ENCODE data around the gene TMEM45B. TPM values are rescaled to one million over a fixed set of nuclear protein-coding genes. Genes with fewer than 3 reads are reported as not detected.

The TMEM45B gene
- total and polyA plus RNA-seq, 2 of the 13 experiments (the other 11 are each of a cell fraction or from before 2014, with no cell fraction given): 29.1 to 181 TPM

- ATAC-seq (peak; percentile 91), DNase-seq (ENCODE audit: low spot score) (peak; percentile 93), FAIRE-seq (peak; percentile 69)
- CTCF ChIA-PET (ENCODE audit: low intra/inter-chr PET ratio, low total read pairs): no interaction called here
- BruUV-seq (replicated peaks): no TSS peak
- Histone ChIP-seq H3K9ac (ENCODE audit: insufficient read depth, low read depth, low read length) (peak overlapping the region; percentile 28), H3K36me3 (replicated peaks in 1 of 2; ENCODE audit: control insufficient read depth in 1 of 2, insufficient read depth in 2 of 2, low read length in 2 of 2) (peaks cover 0 to 1% of the 10 kb centered on the region in 2 experiments; a peak in 1 of 5 replicates), H3K4me2 (ENCODE audit: low read depth, low read length) (peak overlapping the region; percentile 52), H3K27me3 (ENCODE audit: control insufficient read depth in 1 of 2, insufficient read depth in 2 of 2, low read length in 2 of 2) (no peaks in the 10 kb centered on the region), H3K79me2 (ENCODE audit: insufficient read depth, low read length) (peaks cover 40% of the 10 kb centered on the region), H4K20me1 (ENCODE audit: insufficient read depth, low read length) (no peaks in the 10 kb centered on the region), H3K27ac (ENCODE audit: extremely low read length, insufficient read depth, low read length) (peak overlapping the region; percentile 87), H2AFZ (ENCODE audit: low read length) (no peak overlapping the region), H3K4me3 (replicated peaks in 1 of 3; ENCODE audit: insufficient read depth in 1 of 3, low read depth in 2 of 3, low read length in 3 of 3) (no peak overlapping the region), H3K9me3 (ENCODE audit: low read length) (no peaks in the 10 kb centered on the region), H3K4me1 (ENCODE audit: insufficient read depth, low read length) (peaks cover 69% of the 10 kb centered on the region)
- in situ Hi-C loops (cut with HindIII; ENCODE audit: extremely low pct_ligation_motif_present, low pct_unique_long_range_greater_than_20kb): no loop called here
- intact Hi-C loops (cut with micrococcal nuclease; ENCODE audit: unreplicated experiment): loop anchor here (5.0 kb wide), 1 partner anchor 41 kb away; no protein-coding TSS in a partner anchor
- WGBS (ENCODE audit: low lambda C conversion rate): under 1% methylated on average over 9 of the region's 9 CpGs
- POLR2A ChIA-PET: interaction anchor here (0.6 to 1.4 kb wide), 7 partner anchors 12 to 353 kb away, joined by 3 to 29 read pairs (median 4); partner anchors contain the start of genes PRDM10 and TMEM45B
- peak; percentile 78 for TF ChIP-seq NR2F6 (IDR thresholded peaks at IDR 0.05)
- peak; percentile 66 for TF ChIP-seq NR2F6 (CRISPR knock-in tag; IDR thresholded peaks at IDR 0.05)
- TF ChIP-seq GMEB1 (CRISPR knock-in tag; IDR thresholded peaks at IDR 0.05; ENCODE audit: borderline replicate concordance): peak; percentile 52; the same call in 1 of the 2 replicates
- peak; percentile 65; the same call in 1 of the 2 replicates for TF ChIP-seq ZNF710 (CRISPR knock-in tag; IDR thresholded peaks at IDR 0.05; ENCODE audit: borderline replicate concordance)
- peak; percentile 18; the same call in 1 of the 2 replicates for TF ChIP-seq ZBTB33 (CRISPR knock-in tag; IDR thresholded peaks at IDR 0.05)
- peak; percentile 56; the same call in 1 of the 2 replicates for TF ChIP-seq ZNF788 (CRISPR knock-in tag; IDR thresholded peaks at IDR 0.05; ENCODE audit: borderline replicate concordance)
- TF ChIP-seq REL (CRISPR knock-in tag; conservative IDR thresholded peaks at IDR 0.05): no peak
- peak; percentile 50 for TF ChIP-seq SP5 (CRISPR knock-in tag; IDR thresholded peaks at IDR 0.05; ENCODE audit: borderline replicate concordance, low read depth)
- TF ChIP-seq ETV5 (CRISPR knock-in tag; IDR thresholded peaks at IDR 0.05; ENCODE audit: borderline replicate concordance): peak; percentile 87; the same call in 1 of the 2 replicates
- peak; percentile 40; the same call in 1 of the 2 replicates for TF ChIP-seq FOXO1 (CRISPR knock-in tag; IDR thresholded peaks at IDR 0.05)
- TF ChIP-seq POGZ (CRISPR knock-in tag; IDR thresholded peaks at IDR 0.05): peak; percentile 77
- peak; percentile 63; the same call in 1 of the 2 replicates for TF ChIP-seq ZNF614 (CRISPR knock-in tag; IDR thresholded peaks at IDR 0.05; ENCODE audit: borderline replicate concordance)
- TF ChIP-seq TFAP4 (IDR thresholded peaks at IDR 0.05; ENCODE audit: borderline replicate concordance, low read depth): peak; percentile 77; the same call in 1 of the 2 replicates
- no peak for TF ChIP-seq MTA1 (CRISPR knock-in tag; IDR thresholded peaks at IDR 0.05; ENCODE audit: borderline replicate concordance)
- TF ChIP-seq RFX3 (CRISPR knock-in tag; IDR thresholded peaks at IDR 0.05): no peak
- peak; percentile 88 for TF ChIP-seq RARA (CRISPR knock-in tag; IDR thresholded peaks at IDR 0.05)
- no peak for TF ChIP-seq CBFB (CRISPR knock-in tag; IDR thresholded peaks at IDR 0.05)
- TF ChIP-seq MED1 (CRISPR knock-in tag; IDR thresholded peaks at IDR 0.05): peak; percentile 94
- TF ChIP-seq ZMYM3 (CRISPR knock-in tag; IDR thresholded peaks at IDR 0.05): peak; percentile 47; the same call in 1 of the 2 replicates
These were observed 12.7 kb downstream of the TMEM45B start for GRCh38 chr11:129828301-129828836.
